ENCODE results near the gene PHKB.

DNA sequence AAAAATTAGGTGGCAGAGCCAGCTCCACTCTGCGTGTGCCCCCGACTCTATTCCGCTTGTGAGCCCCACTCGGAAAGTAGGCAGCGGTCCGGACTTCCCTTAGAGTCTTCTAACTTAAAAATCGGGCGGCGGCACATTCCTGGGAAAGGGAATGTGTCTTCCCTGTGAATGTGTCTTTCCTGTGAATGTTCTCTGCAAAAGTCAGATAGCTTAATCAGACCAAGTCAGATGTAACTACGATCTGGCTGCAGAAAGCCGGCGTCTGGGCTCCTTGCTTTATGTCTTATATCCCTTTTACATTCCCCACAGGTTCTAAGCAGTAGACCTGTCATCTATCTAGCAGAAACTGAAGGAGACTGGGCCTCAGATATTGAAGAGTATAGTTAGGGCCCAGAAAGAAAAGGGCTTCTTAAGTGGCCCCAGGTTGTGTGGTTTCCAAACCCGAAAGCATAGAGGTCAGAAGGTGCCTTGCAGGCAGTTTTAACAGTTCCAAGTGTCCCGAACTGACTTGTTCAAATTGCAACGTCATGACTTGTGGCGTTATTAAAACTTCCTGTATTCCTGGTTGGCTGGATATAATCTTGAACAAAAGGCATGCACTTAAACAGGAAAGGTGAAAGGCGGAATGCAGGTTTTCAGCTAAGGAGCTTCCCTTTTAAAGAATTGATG, 601 bp downstream of the PHKB start:
- TF ChIP-seq POLR2A (IDR thresholded peaks at IDR 0.05), result no peak
- TF ChIP-seq, protein P1, sequence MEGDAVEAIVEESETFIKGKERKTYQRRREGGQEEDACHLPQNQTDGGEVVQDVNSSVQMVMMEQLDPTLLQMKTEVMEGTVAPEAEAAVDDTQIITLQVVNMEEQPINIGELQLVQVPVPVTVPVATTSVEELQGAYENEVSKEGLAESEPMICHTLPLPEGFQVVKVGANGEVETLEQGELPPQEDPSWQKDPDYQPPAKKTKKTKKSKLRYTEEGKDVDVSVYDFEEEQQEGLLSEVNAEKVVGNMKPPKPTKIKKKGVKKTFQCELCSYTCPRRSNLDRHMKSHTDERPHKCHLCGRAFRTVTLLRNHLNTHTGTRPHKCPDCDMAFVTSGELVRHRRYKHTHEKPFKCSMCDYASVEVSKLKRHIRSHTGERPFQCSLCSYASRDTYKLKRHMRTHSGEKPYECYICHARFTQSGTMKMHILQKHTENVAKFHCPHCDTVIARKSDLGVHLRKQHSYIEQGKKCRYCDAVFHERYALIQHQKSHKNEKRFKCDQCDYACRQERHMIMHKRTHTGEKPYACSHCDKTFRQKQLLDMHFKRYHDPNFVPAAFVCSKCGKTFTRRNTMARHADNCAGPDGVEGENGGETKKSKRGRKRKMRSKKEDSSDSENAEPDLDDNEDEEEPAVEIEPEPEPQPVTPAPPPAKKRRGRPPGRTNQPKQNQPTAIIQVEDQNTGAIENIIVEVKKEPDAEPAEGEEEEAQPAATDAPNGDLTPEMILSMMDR (IDR thresholded peaks at IDR 0.05), result no peak
